Loucy (cell line): Measurements from ENCODE around the gene NEK8.

ENCODE experiments used
- H2AFZ ChIP-seq: fragments of 200-600 bp; sonication (generic); 2 replicates; pipeline ENCODE4 v1.6.0; 2016; ENCODE audit warnings: antibody characterized with exemption, mild to moderate bottlenecking, low read length, moderate library complexity
- H3F3A ChIP-seq: fragments of 200-600 bp; 2 replicates; pipeline ENCODE4 v1.6.0; 2016; ENCODE audit warnings: antibody characterized with exemption, low read depth, mild to moderate bottlenecking
- H3K27me3 ChIP-seq: fragments of 200-600 bp; sonication (generic); 2 replicates; pipeline ENCODE4 v1.6.1; 2014; ENCODE audit warnings: low read length, mild to moderate bottlenecking; ENCODE audit not compliant: insufficient read depth, poor library complexity, severe bottlenecking
- H3K36me3 ChIP-seq: fragments of 200-600 bp; sonication (generic); 2 replicates; pipeline ENCODE4 v1.6.1; 2016; ENCODE audit warnings: low read length; ENCODE audit not compliant: insufficient read depth
- H3K4me1 ChIP-seq: fragments of 200-600 bp; sonication (generic); 2 replicates; pipeline ENCODE4 v1.5.1; 2014; ENCODE audit warnings: low read length, mild to moderate bottlenecking; ENCODE audit not compliant: insufficient read depth, poor library complexity, severe bottlenecking
- H3K4me2 ChIP-seq: fragments of 200-600 bp; sonication (generic); 2 replicates; pipeline ENCODE4 v1.6.0; 2014; ENCODE audit warnings: antibody characterized with exemption, low read length, low read depth, mild to moderate bottlenecking; ENCODE audit not compliant: poor library complexity, severe bottlenecking
- H3K4me3 ChIP-seq: fragments of 200-600 bp; sonication (generic); 2 replicates; pipeline ENCODE4 v1.5.1; 2014; ENCODE audit warnings: low read length, mild to moderate bottlenecking, mixed read lengths; ENCODE audit not compliant: poor library complexity, severe bottlenecking
- H3K79me2 ChIP-seq: fragments of 200-600 bp; sonication (generic); 2 replicates; pipeline ENCODE4 v1.6.1; 2014; ENCODE audit warnings: low read length; ENCODE audit not compliant: insufficient read depth
- H3K9ac ChIP-seq: fragments of 200-600 bp; sonication (generic); 2 replicates; pipeline ENCODE4 v1.6.0; 2014; ENCODE audit warnings: mild to moderate bottlenecking, low read depth, low read length, moderate library complexity; ENCODE audit not compliant: poor library complexity, severe bottlenecking
- H3K9me2 ChIP-seq: fragments of 200-600 bp; sonication (generic); replicated peaks from 2 replicates; pipeline ENCODE4 v1.6.1; 2016; ENCODE audit warnings: low read depth, low read length, mixed read lengths
- H3K9me3 ChIP-seq: fragments of 200-600 bp; sonication (generic); 2 replicates; pipeline ENCODE4 v1.6.1; 2014; ENCODE audit warnings: mild to moderate bottlenecking, antibody characterized with exemption, low read length, low read depth; ENCODE audit not compliant: insufficient read depth
- H4K20me1 ChIP-seq: fragments of 200-600 bp; sonication (generic); 2 replicates; pipeline ENCODE4 v1.6.0; 2014; ENCODE audit warnings: antibody characterized with exemption, low read length, mild to moderate bottlenecking; ENCODE audit not compliant: insufficient read depth, poor library complexity, severe bottlenecking
- CTCF ChIP-seq: fragments of 200-600 bp; sonication (generic); conservative IDR thresholded peaks from 2 replicates; pipeline ENCODE4 v1.5.1; 2014; ENCODE audit warnings: mild to moderate bottlenecking, antibody characterized with exemption, low read length
- EZH2phosphoT487 ChIP-seq: fragments of 200-600 bp; IDR thresholded peaks from 2 replicates; pipeline ENCODE4 v1.6.1; 2018; ENCODE audit warnings: antibody characterized with exemption, mild to moderate bottlenecking, moderate library complexity, borderline replicate concordance

NEK8 gene

GRCh38 chr17:28712032-28712704 lies 16.4 kb upstream of the NEK8 start:
- H3K9ac ChIP-seq: peak overlapping the region; percentile 93
- peaks cover 19% of the 10 kb centered on the region; the same call in 1 of the 2 replicates for H3K79me2 ChIP-seq
- H3K4me1 ChIP-seq: peaks cover 8% of the 10 kb centered on the region
- H3K27me3 ChIP-seq: no peaks in the 10 kb centered on the region
- peak overlapping the region; percentile 79 for H3K4me2 ChIP-seq
- H4K20me1 ChIP-seq: no peaks in the 10 kb centered on the region
- peak; percentile 40 for TF ChIP-seq CTCF
- TF ChIP-seq EZH2phosphoT487: no peak
- no peaks in the 10 kb centered on the region for H3K9me2 ChIP-seq
- 0 out of 2 replicates have a peak, but pooled peaks cover 3% of the 10 kb centered on the region for H3F3A ChIP-seq
- H3K36me3 ChIP-seq: no peaks in the 10 kb centered on the region
- no peaks in the 10 kb centered on the region for H3K9me3 ChIP-seq
- H3K4me3 ChIP-seq: peak overlapping the region; percentile 78
- H2AFZ ChIP-seq: peak overlapping the region; percentile 83

- Histone ChIP-seq H3K9me3 (no peaks in the 10 kb centered on the region), H2AFZ (peak overlapping the region; percentile 83)
Observed at GRCh38 chr17:28712705-28713415, 15.7 kb upstream of the NEK8 start.

GRCh38 chr17:28714281-28714680 lies 14.3 kb upstream of the NEK8 start:
- peaks cover 15% of the 10 kb centered on the region; the same call in 1 of the 2 replicates for H3K79me2 ChIP-seq
- H3K9me3 ChIP-seq: no peaks in the 10 kb centered on the region
- H3K27me3 ChIP-seq: no peaks in the 10 kb centered on the region
- no peak overlapping the region for H3K4me2 ChIP-seq
- H3K4me1 ChIP-seq: peaks cover 8% of the 10 kb centered on the region
- H4K20me1 ChIP-seq: no peaks in the 10 kb centered on the region
- H2AFZ ChIP-seq: no peak overlapping the region
- no peaks in the 10 kb centered on the region for H3K36me3 ChIP-seq
- TF ChIP-seq EZH2phosphoT487 (no peak), CTCF (0 out of 2 replicates have a peak, but pooled peaks have one; percentile 20)
- no peak overlapping the region for H3K4me3 ChIP-seq
- H3K9ac ChIP-seq: no peak overlapping the region
- 0 out of 2 replicates have a peak, but pooled peaks cover 3% of the 10 kb centered on the region for H3F3A ChIP-seq
- no peaks in the 10 kb centered on the region for H3K9me2 ChIP-seq

More at GRCh38 chr17:28712705-28713415, 15.7 kb upstream of the NEK8 start:
- TF ChIP-seq EZH2phosphoT487 (no peak), CTCF (no peak)
- Histone ChIP-seq H3K4me1 (peaks cover 8% of the 10 kb centered on the region), H3K79me2 (peaks cover 19% of the 10 kb centered on the region; the same call in 1 of the 2 replicates), H3F3A (0 out of 2 replicates have a peak, but pooled peaks cover 3% of the 10 kb centered on the region), H3K9me2 (no peaks in the 10 kb centered on the region), H3K4me2 (peak overlapping the region; percentile 79), H3K4me3 (peak overlapping the region; percentile 78), H3K27me3 (no peaks in the 10 kb centered on the region), H4K20me1 (no peaks in the 10 kb centered on the region), H3K36me3 (no peaks in the 10 kb centered on the region), H3K9ac (peak overlapping the region; percentile 93)
